Endothelial cell of umbilical vein (primary cell): ENCODE results near the gene GNAS. TPM values are rescaled to one million over a fixed set of nuclear protein-coding genes. Genes with fewer than 3 reads are reported as not detected.

Source experiments
- BruUV-seq: library from RNA; stranded (reverse); fragments of 400-500 nt; replicated peaks from 2 replicates; lab custom pipeline; 2021; lab: Mats Ljungman, UMichigan
- CTCF ChIA-PET: fragments of 300-600, 350-600 bp; sonication (Branson Sonifier 250); formaldehyde crosslinking; loops from one replicate; lab custom pipeline; 2021; ENCODE audit warnings: antibody characterized with exemption, inconsistent platforms; lab: Charles Lee
- POLR2A ChIA-PET: fragments of 300-600, 350-600 bp; sonication (Branson Sonifier 250); formaldehyde crosslinking; loops from one replicate; lab custom pipeline; 2021; ENCODE audit warnings: antibody characterized with exemption, inconsistent platforms; lab: Charles Lee
- DNase-seq: peaks from one replicate; pipeline ENCODE4 v3.0.0-alpha.2; 2011; ENCODE audit warnings: low read depth, low spot score
- FAIRE-seq: peaks from 2 replicates; lab custom pipeline; 2011; peaks lifted over from hg19 to GRCh38; lab: Jason Lieb, UNC
- H2AFZ ChIP-seq: 2 replicates; pipeline ENCODE4 v1.6.0; 2012; ENCODE audit warnings: low read depth, low read length, control low read depth, inconsistent platforms
- H3K27ac ChIP-seq: 2 replicates; pipeline ENCODE4 v1.5.1; 2011; ENCODE audit warnings: low read depth, mild to moderate bottlenecking, control low read depth, low read length, moderate library complexity; ENCODE audit not compliant: insufficient read depth
- H3K27me3 ChIP-seq, 2 experiments: 2 replicates each; pipeline versions ENCODE4 v1.6.0 to v1.6.1; 2011; ENCODE audit warnings: low read length in 2 of 2, mixed read lengths in 1 of 2; ENCODE audit not compliant: control insufficient read depth in 2 of 2, insufficient read depth in 2 of 2
- H3K36me3 ChIP-seq, 2 experiments: 2 replicates in 1 of 2; 3 replicates in 1 of 2; pipeline ENCODE4 v1.5.1; 2011; ENCODE audit warnings: low read length in 2 of 2, mild to moderate bottlenecking in 1 of 2, moderate library complexity in 1 of 2; ENCODE audit not compliant: control insufficient read depth in 2 of 2, insufficient read depth in 2 of 2; ENCODE audit errors: extremely low read depth in 1 of 2
- H3K4me1 ChIP-seq: 3 replicates; pipeline ENCODE4 v1.5.1; 2011; ENCODE audit warnings: mild to moderate bottlenecking, low read length; ENCODE audit not compliant: control insufficient read depth, insufficient read depth; ENCODE audit errors: extremely low read depth
- H3K4me2 ChIP-seq: 2 replicates; pipeline ENCODE4 v1.6.1; 2011; ENCODE audit warnings: low read length, control low read depth, mixed read lengths; ENCODE audit not compliant: insufficient read depth
- H3K4me3 ChIP-seq, 3 experiments: fragments of 200-600 bp in 1 of 3; sonication (generic), shearing (Covaris generic) in 1 of 3; replicated peaks in 1 of 3; 2 replicates each; pipeline ENCODE4 v1.5.1; 2011 to 2016; ENCODE audit warnings: control low read depth in 3 of 3, low read length in 3 of 3, mild to moderate bottlenecking in 2 of 3, inconsistent platforms in 1 of 3, low read depth in 1 of 3, moderate library complexity in 1 of 3; ENCODE audit not compliant: insufficient read depth in 1 of 3
- H3K79me2 ChIP-seq: 2 replicates; pipeline ENCODE4 v1.6.0; 2012; ENCODE audit warnings: low read length, inconsistent platforms; ENCODE audit not compliant: control insufficient read depth, insufficient read depth
- H3K9ac ChIP-seq: replicated peaks from 2 replicates; pipeline ENCODE3; 2011; ENCODE audit warnings: low read length, control low read depth; ENCODE audit not compliant: insufficient read depth; ENCODE audit errors: extremely low read depth
- H3K9me1 ChIP-seq: replicated peaks from 3 replicates; pipeline ENCODE4 v1.6.0; 2011; ENCODE audit warnings: mild to moderate bottlenecking, low read length; ENCODE audit not compliant: control insufficient read depth, insufficient read depth; ENCODE audit errors: extremely low read depth
- H3K9me3 ChIP-seq: replicated peaks from 2 replicates; pipeline ENCODE4 v1.5.1; 2012; ENCODE audit warnings: low read length, inconsistent platforms; ENCODE audit not compliant: control insufficient read depth, insufficient read depth
- H4K20me1 ChIP-seq: replicated peaks from 2 replicates; pipeline ENCODE3; 2011; ENCODE audit warnings: mild to moderate bottlenecking, low read length; ENCODE audit not compliant: control insufficient read depth, insufficient read depth; ENCODE audit errors: extremely low read depth
- CTCF ChIP-seq, 2 donors: IDR thresholded peaks; 1 replicate in 1 of 2; 2 replicates in 1 of 2; pipeline ENCODE4 v1.5.1; 2011; ENCODE audit warnings: low read length in 2 of 2, mild to moderate bottlenecking in 2 of 2, moderate library complexity in 2 of 2, control low read depth in 1 of 2, inconsistent platforms in 1 of 2, low read depth in 1 of 2; ENCODE audit not compliant: insufficient read depth in 1 of 2; ENCODE audit errors: extremely low read depth in 1 of 2
- EZH2 ChIP-seq: IDR thresholded peaks from 2 replicates; pipeline ENCODE4 v1.6.1; 2012; ENCODE audit warnings: borderline replicate concordance, low read depth, mild to moderate bottlenecking, moderate library complexity, low read length, inconsistent platforms; ENCODE audit not compliant: severe bottlenecking
- FOS ChIP-seq: IDR thresholded peaks from 2 replicates; pipeline ENCODE4 v1.6.1; 2011; ENCODE audit warnings: mild to moderate bottlenecking, low read length, moderate library complexity, borderline replicate concordance; ENCODE audit not compliant: insufficient read depth
- GATA2 ChIP-seq: IDR thresholded peaks from 2 replicates; pipeline ENCODE4 v1.7.0; 2011; ENCODE audit warnings: low read depth, mild to moderate bottlenecking, moderate library complexity, mixed read lengths, low read length; ENCODE audit not compliant: insufficient read length, insufficient read depth
- JUN ChIP-seq: IDR thresholded peaks from 2 replicates; pipeline ENCODE4 v1.6.1; 2011; ENCODE audit warnings: borderline replicate concordance, low read depth; ENCODE audit not compliant: insufficient read length, insufficient read depth
- MAX ChIP-seq: IDR thresholded peaks from 2 replicates; pipeline ENCODE4 v1.6.1; 2011; ENCODE audit not compliant: insufficient read depth, insufficient read length
- MYC ChIP-seq: IDR thresholded peaks from one replicate; pipeline ENCODE4 v1.6.1; 2011; ENCODE audit warnings: mild to moderate bottlenecking, low read depth, low read length
- POLR2A ChIP-seq: IDR thresholded peaks from 2 replicates; pipeline ENCODE4 v1.6.1; 2012; ENCODE audit warnings: low read depth, mild to moderate bottlenecking, control low read depth, low read length
- POLR2AphosphoS5 ChIP-seq: IDR thresholded peaks from 2 replicates; pipeline ENCODE4 v1.6.1; 2012; ENCODE audit warnings: low read depth, mild to moderate bottlenecking, control low read depth, low read length, moderate library complexity; ENCODE audit not compliant: insufficient read depth
- dilution Hi-C: fragments of 300-500 bp; cut with MboI; formaldehyde crosslinking; loops from one replicate; pipeline ENCODE4 v1.15.0; 2019; ENCODE audit warnings: low sequenced_read_pairs; ENCODE audit not compliant: extremely low pct_ligation_motif_present
- intact Hi-C: fragments of 100-400 bp; cut with micrococcal nuclease; formaldehyde crosslinking; loops from one replicate; pipeline ENCODE4 v1.10.0; 2022
- polyA plus RNA-seq, 4 experiments: library from polyadenylated mRNA; depleted of rRNA in 3 of 4; stranded (reverse) in 3 of 4; unstranded in 1 of 4; fragments of >200 nt; gene quantifications; 2 replicates each; pipeline versions ENCODE4 v1.2.1 to v1.2.3, GENCODE V29; 2011 to 2012; ENCODE audit warnings: missing spikeins in 1 of 4
- total RNA-seq: library from RNA; stranded (reverse); gene quantifications from 2 replicates; pipeline ENCODE4 v1.2.3, GENCODE V29; 2021

Gene GNAS
- total and polyA plus RNA-seq, 2 donors (not counting 3 experiments of a cell fraction or from before 2014, with no cell fraction given) = 1,141 to 1,882 TPM

- DNase-seq = peak; percentile 50
- BruUV-seq = no TSS peak
- ChIA-PET CTCF (interaction anchor here (1.3 to 1.4 kb wide), 2 partner anchors 19 to 154 kb away, joined by 3 to 6 read pairs; partner anchors contain the start of gene PRELID3B), POLR2A (interaction anchor here (0.6 to 1.7 kb wide), 5 partner anchors 14 to 333 kb away, joined by 3 to 6 read pairs (median 4); partner anchors contain the start of genes ATP5F1E and PRELID3B)
- Histone ChIP-seq H3K27me3 (peaks cover 2 to 5% of the 10 kb centered on the region in 2 experiments), H3K79me2 (peaks cover 21% of the 10 kb centered on the region), H3K9me3 (no peaks in the 10 kb centered on the region), H3K9me1 (no peaks in the 10 kb centered on the region), H2AFZ (peak overlapping the region; percentile 88), H3K4me3 (peak overlapping the region; percentile 10 to 91 (median 70)), H3K36me3 (no peaks in the 10 kb centered on the region), H3K27ac (peak overlapping the region; percentile 37), H3K9ac (peak overlapping the region; percentile 69), H3K4me1 (peaks cover 12% of the 10 kb centered on the region), H4K20me1 (peaks cover 6% of the 10 kb centered on the region), H3K4me2 (peak overlapping the region; percentile 27)
- dilution Hi-C loops (no loop called here), intact Hi-C loops (no loop called here)
- TF ChIP-seq POLR2A (peak; percentile 91), MYC (no peak), POLR2AphosphoS5 (peak; percentile 93)
- no peak for FAIRE-seq
These were observed 36.2 kb downstream of the GNAS start for GRCh38 chr20:58888521-58889333.

GRCh38 chr20:58889334-58889760, 36.8 kb downstream of the GNAS start:
- no peaks in the 10 kb centered on the region for H3K36me3 ChIP-seq
- DNase-seq (no peak), FAIRE-seq (no peak)
- H2AFZ ChIP-seq = no peak overlapping the region
- BruUV-seq = no TSS peak
- H3K4me3 ChIP-seq = peak overlapping the region; percentile 62 to 91 (median 70)
- ChIA-PET CTCF (interaction anchor here (1.3 to 1.4 kb wide), 2 partner anchors 19 to 153 kb away, joined by 3 to 6 read pairs; partner anchors contain the start of gene PRELID3B), POLR2A (interaction anchor here (1.0 to 1.7 kb wide), 4 partner anchors 14 to 153 kb away, joined by 3 to 6 read pairs (median 4); partner anchors contain the start of genes ATP5F1E and PRELID3B)
- peaks cover 10% of the 10 kb centered on the region for H4K20me1 ChIP-seq
- H3K4me2 ChIP-seq = peak overlapping the region; percentile 27
- dilution Hi-C loops (no loop called here), intact Hi-C loops (no loop called here)
- H3K9me1 ChIP-seq = no peaks in the 10 kb centered on the region
- no peaks in the 10 kb centered on the region for H3K9me3 ChIP-seq
- H3K79me2 ChIP-seq = peaks cover 28% of the 10 kb centered on the region
- peaks cover 2 to 5% of the 10 kb centered on the region in 2 experiments for H3K27me3 ChIP-seq
- H3K4me1 ChIP-seq = peaks cover 18% of the 10 kb centered on the region
- H3K27ac ChIP-seq = peak overlapping the region; percentile 10
- H3K9ac ChIP-seq = peak overlapping the region; percentile 69
- TF ChIP-seq MAX (no peak), JUN (no peak), FOS (no peak), MYC (no peak), POLR2A (no peak), CTCF (IDR thresholded peaks at IDR 0.05; ENCODE audit: extremely low read depth in 1 of 2, insufficient read depth in 1 of 2, low read depth in 1 of 2, low read length in 2 of 2) (no peak), EZH2 (no peak), POLR2AphosphoS5 (no peak), GATA2 (no peak)
